GM23338 (cell line): ENCODE data around the gene APOD. TPM values are rescaled to one million over a fixed set of nuclear protein-coding genes. Genes with fewer than 3 reads are reported as not detected.
"Not testable (repeated sequence)": the region's sequence is repeated elsewhere in the genome, so short reads cannot be mapped to it uniquely, and the experiment has no call there.

ENCODE experiments used
- ATAC-seq: fragments of 200-7000 bp; cut with Tn5 transposase; 3 replicates; pipeline ENCODE4 v1.9.1; 2020
- DNase-seq: peaks from one replicate; pipeline ENCODE4 v3.0.0-alpha.2; 2015; ENCODE audit warnings: low spot score
- H2AFZ ChIP-seq: fragments of 200-600 bp; sonication (generic); 2 replicates; pipeline ENCODE4 v1.8.0; 2016; ENCODE audit warnings: antibody characterized with exemption, mild to moderate bottlenecking, moderate library complexity
- H3F3A ChIP-seq: fragments of 200-600 bp; sonication (generic); replicated peaks from 2 replicates; pipeline ENCODE4 v1.8.0; 2017; ENCODE audit warnings: antibody characterized with exemption, mixed run types, low read depth
- H3K27ac ChIP-seq: fragments of 200-600 bp; sonication (generic); 2 replicates; pipeline ENCODE4 v1.6.1; 2016; ENCODE audit warnings: low read depth
- H3K27me3 ChIP-seq: fragments of 200-600 bp; sonication (generic); 2 replicates; pipeline ENCODE4 v1.8.0; 2016; ENCODE audit warnings: mild to moderate bottlenecking, mixed run types, moderate library complexity; ENCODE audit not compliant: insufficient read depth
- H3K36me3 ChIP-seq: fragments of 200-600 bp; sonication (generic); 2 replicates; pipeline ENCODE4 v1.8.0; 2016; ENCODE audit warnings: mild to moderate bottlenecking; ENCODE audit not compliant: insufficient read depth
- H3K4me1 ChIP-seq: fragments of 200-600 bp; sonication (generic); 2 replicates; pipeline ENCODE4 v1.8.0; 2016; ENCODE audit warnings: mild to moderate bottlenecking, moderate library complexity; ENCODE audit not compliant: insufficient read depth
- H3K4me2 ChIP-seq: fragments of 200-600 bp; sonication (generic); 2 replicates; pipeline ENCODE4 v1.7.1; 2017; ENCODE audit warnings: mixed run types
- H3K4me3 ChIP-seq: fragments of 200-600 bp; sonication (generic); 2 replicates; pipeline ENCODE4 v1.6.1; 2016; ENCODE audit warnings: mixed run types
- H3K79me2 ChIP-seq: fragments of 200-600 bp; sonication (generic); replicated peaks from 2 replicates; pipeline ENCODE4 v1.8.0; 2017; ENCODE audit warnings: mild to moderate bottlenecking; ENCODE audit not compliant: insufficient read depth
- H3K9me2 ChIP-seq: fragments of 200-600 bp; sonication (generic); 2 replicates; pipeline ENCODE4 v1.8.0; 2017; ENCODE audit not compliant: insufficient read depth
- H4K20me1 ChIP-seq: fragments of 200-600 bp; sonication (generic); replicated peaks from 2 replicates; pipeline ENCODE4 v1.8.0; 2017; ENCODE audit warnings: mild to moderate bottlenecking; ENCODE audit not compliant: insufficient read depth
- H3K27ac Mint-ChIP-seq: 2 replicates; pipeline ENCODE4 v1.8.0; 2020; ENCODE audit warnings: inconsistent platforms, mild to moderate bottlenecking, moderate library complexity, mixed read lengths
- H3K27me3 Mint-ChIP-seq: 3 replicates; pipeline ENCODE4 v1.8.0; 2022; ENCODE audit warnings: low read depth, mild to moderate bottlenecking, moderate library complexity, mixed read lengths, inconsistent platforms; ENCODE audit not compliant: insufficient read depth, poor library complexity
- H3K36me3 Mint-ChIP-seq: 3 replicates; pipeline ENCODE4 v1.8.0; 2021; ENCODE audit warnings: low read depth, mild to moderate bottlenecking, inconsistent platforms, moderate library complexity, mixed read lengths
- H3K4me1 Mint-ChIP-seq: 3 replicates; pipeline ENCODE4 v1.8.0; 2020; ENCODE audit warnings: mild to moderate bottlenecking, inconsistent platforms, mixed read lengths
- H3K4me3 Mint-ChIP-seq: 3 replicates; pipeline ENCODE4 v1.8.0; 2021; ENCODE audit warnings: moderate library complexity, mild to moderate bottlenecking, inconsistent platforms, mixed read lengths
- H3K9me3 Mint-ChIP-seq: 3 replicates; pipeline ENCODE4 v1.8.0; 2020; ENCODE audit warnings: moderate library complexity, mild to moderate bottlenecking, inconsistent platforms, mixed read lengths
- CREB1 ChIP-seq: fragments of 250-450 bp; sonication (Bioruptor Pico); IDR thresholded peaks from 2 replicates; pipeline ENCODE4 v1.5.0; 2020; ENCODE audit warnings: low read depth, mild to moderate bottlenecking, moderate library complexity
- CTCF ChIP-seq, 2 experiments: fragments of 200-600 bp in 1 of 2; sonication (generic) in 1 of 2; conservative IDR thresholded peaks; 2 replicates each; pipeline versions ENCODE4 v1.5.1 to v1.6.1; 2016 to 2017; ENCODE audit warnings: antibody characterized with exemption in 2 of 2, low read depth in 2 of 2, mild to moderate bottlenecking in 2 of 2, moderate library complexity in 1 of 2
- EZH2 ChIP-seq: fragments of 200-600 bp; sonication (generic); IDR thresholded peaks from one replicate; pipeline ENCODE4 v1.8.0; 2017; ENCODE audit warnings: antibody characterized with exemption, mild to moderate bottlenecking, low read depth; ENCODE audit not compliant: unreplicated experiment
- JUNB ChIP-seq: IDR thresholded peaks from one replicate; pipeline ENCODE4 v1.6.1; 2016; ENCODE audit warnings: antibody characterized with exemption; ENCODE audit not compliant: unreplicated experiment
- ZNF462 ChIP-seq: fragments of 250-450 bp; sonication (Bioruptor Pico); IDR thresholded peaks from 2 replicates; pipeline ENCODE4 v1.5.0; 2020; ENCODE audit warnings: mild to moderate bottlenecking, moderate library complexity
- polyA plus RNA-seq: library from polyadenylated mRNA; unstranded; fragments of >200 nt; fragmentation: Nextera tagmentation; extraction: Ambion mirVana; gene quantifications from 2 replicates; pipeline ENCODE4 v1.2.1, GENCODE V29; 2016
- total RNA-seq: library from RNA; depleted of rRNA; stranded (reverse); fragments of >200 nt; shearing (Covaris generic); gene quantifications from 2 replicates; pipeline ENCODE4 v1.2.3, GENCODE V29; 2014

APOD gene
- total and polyA plus RNA-seq, 2 experiments from 2014 or later: not detected

GRCh38 chr3:195616681-195617080 is 32.9 kb upstream of the APOD start (continued):
- TF ChIP-seq ZNF462 (CRISPR knock-in tag) (no peak), CTCF (conservative IDR thresholded peaks at IDR 0.05; ENCODE audit: low read depth in 2 of 2) (no peak), EZH2 (no peak), CREB1 (CRISPR knock-in tag) (no peak), JUNB (no peak)

GRCh38 chr3:195615952-195616537 is 32.3 kb upstream of the APOD start:
- H3K36me3 Mint-ChIP-seq, H3K4me1 ChIP-seq, H4K20me1 ChIP-seq, H3K27me3 ChIP-seq, DNase-seq, H3K4me1 Mint-ChIP-seq, H3K4me3 ChIP-seq, H3K27ac Mint-ChIP-seq, H3K27ac ChIP-seq, H3K9me2 ChIP-seq, H3K36me3 ChIP-seq, H3F3A ChIP-seq, H3K79me2 ChIP-seq, H3K27me3 Mint-ChIP-seq, H3K4me3 Mint-ChIP-seq, H3K4me2 ChIP-seq, ATAC-seq, H2AFZ ChIP-seq: not testable (repeated sequence)
- H3K9me3 Mint-ChIP-seq: peaks cover 15% of the 10 kb centered on the region; the same call in 2 of the 3 replicates

GRCh38 chr3:195614672-195615504 is 31.1 kb upstream of the APOD start:
- not testable (repeated sequence) for H3K4me1 Mint-ChIP-seq, H3K36me3 ChIP-seq, DNase-seq, H3K4me1 ChIP-seq, H3K4me3 ChIP-seq, H2AFZ ChIP-seq, H3F3A ChIP-seq, H4K20me1 ChIP-seq, H3K27me3 Mint-ChIP-seq, H3K9me2 ChIP-seq, H3K4me3 Mint-ChIP-seq, H3K27me3 ChIP-seq, H3K27ac ChIP-seq, ATAC-seq, H3K4me2 ChIP-seq, H3K36me3 Mint-ChIP-seq, H3K27ac Mint-ChIP-seq, H3K79me2 ChIP-seq
- H3K9me3 Mint-ChIP-seq: peaks cover 26% of the 10 kb centered on the region
